ENCODE data around the gene COG1.

- TF ChIP-seq CTCF (IDR thresholded peaks at IDR 0.05), result no peak
- TF ChIP-seq ZFX (IDR thresholded peaks at IDR 0.05; ENCODE audit: borderline replicate concordance), result no peak
These were observed 44.1 kb upstream of the COG1 start for GRCh38 chr17:73148540-73149334.

Measured in 22Rv1 (cell line).